ENCODE results near the gene IFT81.

DNA sequence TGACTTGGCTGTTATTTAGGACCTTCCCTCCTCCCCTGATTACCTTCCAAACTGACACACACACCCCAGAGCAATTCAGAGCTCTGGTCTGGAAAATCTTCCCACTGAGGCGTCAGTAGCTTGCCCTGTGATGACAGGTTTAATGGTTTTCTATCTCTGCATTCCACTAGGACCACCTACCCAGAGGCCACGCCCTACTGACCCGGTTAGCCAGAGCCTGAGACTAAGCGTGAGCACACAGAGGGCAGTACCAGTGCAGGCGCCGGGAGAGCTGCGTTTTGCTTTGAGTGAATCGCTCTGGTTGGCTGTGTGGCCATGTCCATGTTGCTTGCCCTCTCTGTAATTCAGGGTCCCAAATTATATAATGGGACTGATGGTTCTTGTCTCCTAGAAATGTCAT lies 120.7 kb downstream of the IFT81 start:
- TF ChIP-seq, protein P1, sequence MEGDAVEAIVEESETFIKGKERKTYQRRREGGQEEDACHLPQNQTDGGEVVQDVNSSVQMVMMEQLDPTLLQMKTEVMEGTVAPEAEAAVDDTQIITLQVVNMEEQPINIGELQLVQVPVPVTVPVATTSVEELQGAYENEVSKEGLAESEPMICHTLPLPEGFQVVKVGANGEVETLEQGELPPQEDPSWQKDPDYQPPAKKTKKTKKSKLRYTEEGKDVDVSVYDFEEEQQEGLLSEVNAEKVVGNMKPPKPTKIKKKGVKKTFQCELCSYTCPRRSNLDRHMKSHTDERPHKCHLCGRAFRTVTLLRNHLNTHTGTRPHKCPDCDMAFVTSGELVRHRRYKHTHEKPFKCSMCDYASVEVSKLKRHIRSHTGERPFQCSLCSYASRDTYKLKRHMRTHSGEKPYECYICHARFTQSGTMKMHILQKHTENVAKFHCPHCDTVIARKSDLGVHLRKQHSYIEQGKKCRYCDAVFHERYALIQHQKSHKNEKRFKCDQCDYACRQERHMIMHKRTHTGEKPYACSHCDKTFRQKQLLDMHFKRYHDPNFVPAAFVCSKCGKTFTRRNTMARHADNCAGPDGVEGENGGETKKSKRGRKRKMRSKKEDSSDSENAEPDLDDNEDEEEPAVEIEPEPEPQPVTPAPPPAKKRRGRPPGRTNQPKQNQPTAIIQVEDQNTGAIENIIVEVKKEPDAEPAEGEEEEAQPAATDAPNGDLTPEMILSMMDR (IDR thresholded peaks at IDR 0.05): no peak
- TF ChIP-seq POLR2A (IDR thresholded peaks at IDR 0.05): no peak
- no peak for TF ChIP-seq EP300 (IDR thresholded peaks at IDR 0.05)

Data from stomach (tissue), 4 donors.